ENCODE results near the gene ZNF697.
"Not testable (repeated sequence)": the region's sequence is repeated elsewhere in the genome, so short reads cannot be mapped to it uniquely, and the experiment has no call there.

ZNF697 gene

DNA sequence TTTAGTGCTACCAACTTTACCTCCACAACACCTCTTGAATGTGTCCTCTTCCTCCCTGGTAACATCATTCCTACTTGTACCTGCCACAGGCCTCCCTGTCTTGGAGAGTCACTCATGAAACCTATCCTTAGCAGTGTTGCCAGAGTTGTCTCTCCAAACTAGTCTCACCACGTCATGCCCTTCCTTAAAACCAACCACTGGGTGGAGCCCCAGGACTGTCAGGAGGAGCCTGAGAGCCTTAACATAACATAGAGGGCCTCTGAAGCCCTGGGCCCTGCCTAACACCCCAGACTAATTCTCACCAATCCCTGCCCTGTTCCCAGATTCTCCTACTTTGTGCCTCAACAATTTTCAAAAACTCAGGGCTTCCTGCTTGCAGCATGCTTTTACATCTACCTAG lies 65.3 kb downstream of the ZNF697 start:
- Histone ChIP-seq H3K36me3 (ENCODE audit: control insufficient read depth, insufficient read depth, low read length) (no peaks in the 10 kb centered on the region), H3K27me3 (replicated peaks; ENCODE audit: control insufficient read depth, insufficient read depth, low read length) (no peaks in the 10 kb centered on the region; the same call in 1 of the 2 replicates), H3K4me3 (replicated peaks; ENCODE audit: low read depth, low read length) (no peak overlapping the region)
- peak; percentile 61 for TF ChIP-seq CTCF (IDR thresholded peaks at IDR 0.05; ENCODE audit: insufficient read depth, low read length, poor library complexity, severe bottlenecking)
- DNase-seq (ENCODE audit: extremely low read depth, insufficient read length): no peak

- H3K4me3 ChIP-seq (replicated peaks; ENCODE audit: low read depth, low read length); H3K36me3 ChIP-seq (ENCODE audit: control insufficient read depth, insufficient read depth, low read length); H3K27me3 ChIP-seq (replicated peaks; ENCODE audit: control insufficient read depth, insufficient read depth, low read length); DNase-seq (ENCODE audit: extremely low read depth, insufficient read length): not testable (repeated sequence)
Measured at GRCh38 chr1:119581076-119581475, 67.0 kb downstream of the ZNF697 start.

DNA sequence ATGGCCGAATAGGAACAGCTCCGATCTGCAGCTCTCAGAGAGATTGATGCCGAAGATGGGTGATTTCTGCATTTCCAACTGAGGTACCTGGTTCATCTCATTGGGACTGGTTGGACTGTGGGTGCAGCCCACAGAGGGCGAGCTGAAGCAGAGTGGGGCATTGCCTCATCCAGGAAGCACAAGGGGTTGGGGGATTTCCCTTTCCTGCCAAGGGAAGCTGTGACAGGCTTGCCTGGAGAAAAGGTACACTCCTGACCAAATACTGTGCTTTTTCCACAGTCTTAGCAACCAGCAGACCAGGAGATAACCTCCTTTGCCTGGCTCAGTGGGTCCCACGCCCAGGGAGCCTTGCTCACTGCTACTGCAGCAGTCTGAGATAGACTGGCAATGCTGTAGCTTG lies 74.2 kb downstream of the ZNF697 start:
- DNase-seq (ENCODE audit: extremely low read depth, insufficient read length): no peak
- Histone ChIP-seq H3K36me3 (ENCODE audit: control insufficient read depth, insufficient read depth, low read length) (no peaks in the 10 kb centered on the region), H3K27me3 (replicated peaks; ENCODE audit: control insufficient read depth, insufficient read depth, low read length) (no peaks in the 10 kb centered on the region), H3K4me3 (replicated peaks; ENCODE audit: low read depth, low read length) (no peak overlapping the region)
- no peak for TF ChIP-seq CTCF (IDR thresholded peaks at IDR 0.05; ENCODE audit: insufficient read depth, low read length, poor library complexity, severe bottlenecking)

- H3K36me3 ChIP-seq (ENCODE audit: control insufficient read depth, insufficient read depth, low read length); H3K4me3 ChIP-seq (replicated peaks; ENCODE audit: low read depth, low read length); DNase-seq (ENCODE audit: extremely low read depth, insufficient read length); H3K27me3 ChIP-seq (replicated peaks; ENCODE audit: control insufficient read depth, insufficient read depth, low read length): not testable (repeated sequence)
- TF ChIP-seq CTCF (IDR thresholded peaks at IDR 0.05; ENCODE audit: insufficient read depth, low read length, poor library complexity, severe bottlenecking): peak; percentile 4
Measured at GRCh38 chr1:119569930-119570622, 78.0 kb downstream of the ZNF697 start.
